Left lobe of liver (tissue), 2 donors: Measurements from ENCODE around the gene POLR1B. TPM values are rescaled to one million over a fixed set of nuclear protein-coding genes. Genes with fewer than 3 reads are reported as not detected.
"Not testable (repeated sequence)": the region's sequence is repeated elsewhere in the genome, so short reads cannot be mapped to it uniquely, and the experiment has no call there.

Source experiments
- ATAC-seq: fragments of 200-7000 bp; cut with Tn5 transposase; one replicate; pipeline ENCODE4 v1.9.1; 2020; ENCODE audit warnings: mild to moderate bottlenecking, moderate library complexity
- DNase-seq: peaks from one replicate; pipeline ENCODE4 v3.0.0-alpha.2; 2020; ENCODE audit warnings: low spot score
- total RNA-seq: library from RNA; stranded (reverse); gene quantifications from one replicate; pipeline ENCODE4 v1.2.1, GENCODE V29; 2021
- donor health status: DM: no; HTN: no; CAD: no; lungs with moderate emphysema.
- donor health status: DM: no; HTN: yes; CAD: no.

Gene POLR1B
- total RNA-seq, 1 donor from 2014 or later, result 16.2 TPM

- DNase-seq, result no peak
- no peak for ATAC-seq
Observed at GRCh38 chr2:112593736-112594135, 51.5 kb downstream of the POLR1B start.

GRCh38 chr2:112597537-112598322 lies 55.5 kb downstream of the POLR1B start:
- ATAC-seq, result no peak
- DNase-seq, result no peak

GRCh38 chr2:112600634-112601033 lies 58.4 kb downstream of the POLR1B start:
- DNase-seq (no peak), ATAC-seq (no peak)

- ATAC-seq, result no peak
- no peak for DNase-seq
Observed at GRCh38 chr2:112601754-112602153, 59.5 kb downstream of the POLR1B start.

GRCh38 chr2:112602917-112603316 lies 60.7 kb downstream of the POLR1B start:
- ATAC-seq, result no peak
- no peak for DNase-seq

- ATAC-seq (no peak), DNase-seq (no peak)
Observed at GRCh38 chr2:112603731-112604130, 61.5 kb downstream of the POLR1B start.

- DNase-seq (no peak), ATAC-seq (no peak)
Observed at GRCh38 chr2:112604952-112605351, 62.7 kb downstream of the POLR1B start.

- DNase-seq (no peak), ATAC-seq (no peak)
Observed at GRCh38 chr2:112605926-112606325, 63.7 kb downstream of the POLR1B start.

- ATAC-seq, result peak; percentile 97
- peak; percentile 71 for DNase-seq
Observed at GRCh38 chr2:112606547-112606946, 64.3 kb downstream of the POLR1B start.

- ATAC-seq, result peak; percentile 26
- DNase-seq, result peak; percentile 56
Observed at GRCh38 chr2:112607680-112608438, 65.6 kb downstream of the POLR1B start.

GRCh38 chr2:112609320-112609719 lies 67.1 kb downstream of the POLR1B start:
- DNase-seq, ATAC-seq: not testable (repeated sequence)

- ATAC-seq, DNase-seq: not testable (repeated sequence)
Observed at GRCh38 chr2:112612283-112612682, 70.0 kb downstream of the POLR1B start.

GRCh38 chr2:112614201-112614840 lies 72.1 kb downstream of the POLR1B start:
- DNase-seq, result no peak
- no peak for ATAC-seq

- DNase-seq, result no peak
- no peak for ATAC-seq
Observed at GRCh38 chr2:112615051-112615450, 72.8 kb downstream of the POLR1B start.

GRCh38 chr2:112615798-112616197 lies 73.5 kb downstream of the POLR1B start:
- not testable (repeated sequence) for ATAC-seq, DNase-seq

GRCh38 chr2:112618383-112618782 lies 76.1 kb downstream of the POLR1B start:
- ATAC-seq (no peak), DNase-seq (no peak)

GRCh38 chr2:112621790-112622527 lies 79.7 kb downstream of the POLR1B start:
- DNase-seq (no peak), ATAC-seq (no peak)

- DNase-seq (no peak), ATAC-seq (peak; percentile 43)
Observed at GRCh38 chr2:112622528-112622849, 80.2 kb downstream of the POLR1B start.

GRCh38 chr2:112623913-112624777 lies 81.9 kb downstream of the POLR1B start:
- ATAC-seq (no peak), DNase-seq (no peak)

- ATAC-seq, result no peak
- no peak for DNase-seq
Observed at GRCh38 chr2:112625474-112626114, 83.3 kb downstream of the POLR1B start.
